Left colon (tissue), 2 donors: ENCODE measurements around the gene MAL. TPM values are rescaled to one million over a fixed set of nuclear protein-coding genes. Genes with fewer than 3 reads are reported as not detected.
"Not testable (repeated sequence)": the region's sequence is repeated elsewhere in the genome, so short reads cannot be mapped to it uniquely, and the experiment has no call there.

Experiments used
- ATAC-seq: fragments of 200-7000 bp; cut with Tn5 transposase; one replicate; pipeline ENCODE4 v1.9.1; 2020; ENCODE audit warnings: mild to moderate bottlenecking, moderate library complexity
- DNase-seq, 2 donors: peaks; one replicate each; pipeline ENCODE4 v3.0.0-alpha.2; 2020
- intact Hi-C, 2 donors: fragments of 100-400 bp; cut with DNase I in 1 of 2; cut with micrococcal nuclease in 1 of 2; formaldehyde crosslinking; loops; one replicate each; pipeline versions ENCODE4 v1.11.2 to v1.14.0; 2022; cut with DNase I, micrococcal nuclease
- total RNA-seq, 2 donors: library from RNA; stranded (reverse); fragmentation: NEBNext Ultra II Directional; extraction: Animal tissue kit (Norgen Biotek cat#: 25700); gene quantifications; one replicate each; pipeline ENCODE4 v1.2.1, GENCODE V29; 2021
- donor health status: DM: no; HTN: no; CAD: no.
- donor health status: DM: yes; HTN: yes; CAD: no.

MAL gene
- total RNA-seq, 2 donors from 2014 or later = 1.6 to 4.2 TPM

DNA sequence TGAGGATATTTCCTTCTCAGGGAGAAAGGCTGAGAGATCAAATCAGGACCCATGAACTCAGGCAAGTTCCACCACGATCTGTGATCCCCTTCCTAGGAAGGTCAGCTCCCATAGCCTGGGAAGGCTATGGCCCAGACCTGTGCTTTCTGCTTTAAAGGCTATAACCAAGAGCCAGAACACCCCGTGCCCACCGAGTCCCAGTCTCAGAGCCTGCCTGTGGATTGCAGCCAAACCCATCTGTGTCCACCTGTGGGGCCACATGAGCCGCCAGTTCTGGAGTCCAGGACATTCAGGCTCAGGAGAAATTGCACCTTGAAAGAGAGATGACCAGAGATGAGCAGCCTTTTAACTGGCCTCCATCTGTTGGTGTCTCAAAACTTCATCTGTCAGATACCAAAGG, 46.9 kb downstream of the MAL start:
- intact Hi-C loops = no loop called here
- ATAC-seq (no peak), DNase-seq (no peak)

DNA sequence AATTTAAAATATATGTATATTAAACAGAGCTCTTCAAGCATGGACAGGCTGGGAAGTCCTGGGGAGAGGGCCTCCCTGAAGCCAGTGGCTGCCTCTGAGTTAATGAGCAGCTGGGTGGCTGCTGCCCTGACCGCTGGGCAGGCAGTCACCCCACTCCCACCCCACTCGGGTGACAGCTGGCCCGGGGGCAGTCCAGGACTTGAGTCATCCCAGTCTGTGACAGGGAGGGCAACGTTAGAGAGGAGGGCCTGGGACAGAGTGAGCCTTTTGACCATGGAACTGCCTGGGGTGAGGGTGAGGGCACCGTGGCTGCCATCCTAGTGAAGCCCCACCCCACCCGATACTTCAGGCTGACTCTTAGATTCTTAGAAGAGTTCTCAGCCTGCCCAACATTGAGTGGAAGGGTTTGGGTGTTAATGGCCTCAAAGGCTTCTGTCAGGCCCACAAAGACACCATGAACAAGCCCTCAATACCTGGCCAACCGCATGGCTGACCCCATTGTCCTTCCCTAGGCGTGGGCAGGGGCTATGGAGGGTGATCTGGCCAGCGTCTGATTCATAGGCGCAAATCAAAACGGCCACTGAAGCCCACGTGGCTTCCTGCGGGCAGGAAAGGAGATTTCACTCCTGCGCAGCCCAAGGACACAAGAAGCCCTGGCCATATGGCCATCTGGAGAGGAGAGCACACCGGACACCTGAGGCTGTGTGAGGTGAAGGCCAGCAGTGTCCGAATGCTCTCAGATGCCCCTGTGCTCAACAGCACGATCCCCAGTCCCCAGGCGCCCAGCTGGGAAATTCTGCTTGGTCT, 48.6 kb downstream of the MAL start:
- no peak for DNase-seq
- intact Hi-C loops = no loop called here
- ATAC-seq = no peak

DNA sequence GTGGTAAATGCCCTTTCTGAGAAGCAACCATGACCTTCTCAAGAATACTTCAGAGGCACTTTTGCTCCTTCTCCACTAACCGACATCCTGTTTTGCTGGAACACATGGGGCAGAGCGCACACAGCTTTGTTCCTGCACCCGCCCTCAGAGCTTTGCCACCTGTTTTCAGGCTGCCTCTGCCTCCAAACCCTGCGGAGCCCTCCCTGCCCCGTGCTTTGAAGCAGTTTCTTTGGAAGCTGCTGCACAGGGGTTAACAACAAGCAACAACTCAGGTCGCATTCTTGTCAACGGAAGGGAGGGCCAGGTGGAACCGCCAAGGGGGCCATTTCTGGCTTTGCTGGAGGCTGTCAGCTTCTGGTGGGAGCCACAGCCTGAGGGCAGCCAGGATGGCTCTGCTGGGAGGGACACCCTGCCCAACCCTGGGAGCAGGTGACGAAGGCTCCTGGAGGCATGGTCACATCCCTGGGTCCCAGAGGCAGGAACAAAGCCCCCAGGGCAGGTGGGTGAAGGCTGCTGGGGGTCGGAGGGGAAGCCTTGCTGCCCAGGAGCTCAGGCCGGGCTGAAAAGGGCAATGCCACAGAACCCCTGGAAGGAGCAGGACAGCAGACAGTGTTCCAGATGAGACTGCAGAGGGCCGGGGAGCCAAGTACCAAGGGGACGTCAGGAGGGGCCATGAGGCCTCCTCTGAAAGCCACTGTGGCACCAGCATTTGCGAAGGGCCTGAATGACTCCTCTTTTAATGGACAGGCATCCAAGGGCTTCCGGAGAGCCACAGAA, 49.3 kb downstream of the MAL start:
- no peak for DNase-seq
- no peak for ATAC-seq
- intact Hi-C loops = no loop called here

DNA sequence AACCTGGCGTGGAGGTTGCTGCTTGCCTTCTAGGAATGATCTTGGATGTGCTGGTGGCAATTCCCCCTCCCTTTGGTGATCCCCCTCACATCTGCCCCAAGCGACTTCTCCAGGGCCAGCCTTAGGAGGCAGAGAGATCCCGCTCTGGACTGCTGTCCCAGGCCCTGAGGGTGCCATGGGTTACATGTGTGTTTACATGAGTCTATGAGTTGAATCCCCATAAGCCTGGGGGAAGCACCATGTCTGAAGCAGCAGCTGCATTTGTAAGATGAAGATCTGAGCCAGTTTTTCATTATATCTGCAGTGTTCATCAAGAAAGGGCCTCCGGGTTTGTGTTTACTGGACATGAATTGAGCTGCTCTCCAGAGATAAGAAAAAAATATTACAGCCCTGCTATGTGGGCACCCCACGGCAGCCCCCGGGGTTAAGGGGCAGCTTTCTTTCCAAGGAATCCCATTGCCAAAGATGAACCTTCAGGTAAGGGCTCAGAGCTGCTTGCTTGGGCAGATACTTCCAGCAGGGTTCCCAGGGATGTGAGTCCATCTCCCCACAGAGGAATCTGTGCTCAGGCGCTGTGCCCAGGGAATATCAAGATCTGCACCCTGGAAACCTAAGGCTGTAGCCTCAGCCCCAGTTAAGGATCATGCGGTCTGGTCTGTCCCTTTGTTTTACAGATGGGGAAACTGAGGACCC, 50.1 kb downstream of the MAL start:
- intact Hi-C loops = no loop called here
- no peak for ATAC-seq
- DNase-seq = no peak

DNA sequence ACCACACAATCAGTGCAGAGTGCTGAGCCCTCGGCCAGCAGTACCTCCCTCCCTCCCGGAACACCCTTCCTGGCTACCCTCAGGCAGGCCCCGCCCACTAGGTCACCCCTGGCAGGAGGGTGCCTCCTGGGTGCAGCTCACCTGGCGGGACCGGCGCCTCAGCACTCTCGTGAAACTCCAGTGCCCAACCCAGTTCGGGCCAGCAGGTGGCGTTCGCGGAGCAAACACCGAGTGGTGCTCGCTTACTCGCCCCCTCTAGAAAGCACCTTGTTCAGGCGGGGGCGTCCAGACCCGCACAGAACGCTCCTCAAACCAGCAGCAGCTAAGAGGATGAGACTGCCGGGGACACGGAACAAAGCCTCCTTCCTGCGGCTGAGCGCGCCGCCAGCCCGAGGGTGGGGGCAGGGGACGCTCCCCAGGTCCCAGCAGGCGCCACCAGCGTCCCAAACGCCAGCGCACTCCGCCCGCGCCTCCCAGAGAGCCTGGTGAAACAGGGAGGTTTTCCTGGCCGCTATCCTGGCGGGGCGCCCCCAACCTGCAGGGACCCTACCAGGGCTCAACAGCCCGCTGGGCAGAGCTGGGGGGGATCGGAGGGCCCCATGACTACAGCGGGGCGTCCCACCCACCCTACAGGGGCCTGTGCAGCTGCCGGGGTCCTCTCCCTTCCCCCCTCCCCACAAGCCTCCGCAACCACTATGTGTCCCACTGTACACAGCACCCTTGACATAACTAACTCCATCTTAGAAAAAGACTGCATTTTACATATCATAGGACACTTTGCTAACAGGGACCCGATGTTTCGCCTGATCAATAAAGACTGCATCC, 51.4 kb downstream of the MAL start:
- ATAC-seq (peak; percentile 96), DNase-seq (peak; percentile 83 to 93)
- intact Hi-C loops = no loop called here

DNA sequence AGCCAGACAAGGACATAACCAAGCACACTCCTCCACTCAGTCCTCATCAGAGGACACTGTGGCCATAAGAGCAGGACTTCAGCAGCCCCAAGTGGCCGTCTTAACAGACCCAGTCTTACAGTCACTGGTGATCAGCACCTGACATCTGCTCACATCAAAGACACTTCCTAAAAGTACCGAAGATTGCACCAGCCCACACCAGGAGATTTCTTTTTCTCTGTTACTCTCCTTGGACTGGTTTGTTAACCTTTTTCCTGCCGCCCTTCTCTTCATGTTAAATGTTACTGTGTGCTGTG, 52.0 kb downstream of the MAL start:
- DNase-seq = no peak
- intact Hi-C loops = no loop called here
- no peak for ATAC-seq

DNA sequence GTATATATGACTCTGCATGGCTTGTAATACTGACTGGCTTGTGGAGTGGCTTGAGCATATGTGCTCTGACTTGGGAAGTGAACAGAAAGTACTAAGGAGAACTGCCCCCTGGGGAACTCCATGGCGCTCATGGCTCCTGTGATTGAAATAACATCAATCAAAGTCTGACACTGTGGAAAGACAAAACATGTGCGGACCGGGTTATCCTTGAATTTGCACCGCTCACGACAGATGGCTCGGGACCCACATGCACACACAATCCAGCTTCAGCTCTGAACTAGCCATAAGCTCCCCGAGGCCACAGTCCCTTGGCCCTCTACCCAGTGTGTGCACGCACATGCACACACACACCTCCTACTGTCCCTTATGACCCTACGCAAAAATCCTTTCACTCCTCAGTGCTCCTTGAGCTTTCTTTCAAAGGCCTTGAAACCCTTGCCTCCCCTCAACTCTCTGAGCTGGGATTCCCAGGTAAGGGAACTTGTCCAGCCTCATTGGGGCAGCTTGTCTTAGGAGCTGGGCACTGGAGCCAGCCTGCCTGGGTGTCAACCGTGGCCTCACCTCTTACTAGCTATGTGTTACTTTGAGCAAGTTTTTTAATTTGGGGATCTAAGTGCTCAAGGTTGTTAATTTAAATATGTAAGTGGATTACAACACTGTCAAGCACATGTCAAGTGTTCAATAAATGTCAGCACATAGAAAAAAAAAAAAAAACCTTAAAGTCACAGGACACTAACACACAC, 52.5 kb downstream of the MAL start:
- intact Hi-C loops = no loop called here
- no peak for ATAC-seq

DNA sequence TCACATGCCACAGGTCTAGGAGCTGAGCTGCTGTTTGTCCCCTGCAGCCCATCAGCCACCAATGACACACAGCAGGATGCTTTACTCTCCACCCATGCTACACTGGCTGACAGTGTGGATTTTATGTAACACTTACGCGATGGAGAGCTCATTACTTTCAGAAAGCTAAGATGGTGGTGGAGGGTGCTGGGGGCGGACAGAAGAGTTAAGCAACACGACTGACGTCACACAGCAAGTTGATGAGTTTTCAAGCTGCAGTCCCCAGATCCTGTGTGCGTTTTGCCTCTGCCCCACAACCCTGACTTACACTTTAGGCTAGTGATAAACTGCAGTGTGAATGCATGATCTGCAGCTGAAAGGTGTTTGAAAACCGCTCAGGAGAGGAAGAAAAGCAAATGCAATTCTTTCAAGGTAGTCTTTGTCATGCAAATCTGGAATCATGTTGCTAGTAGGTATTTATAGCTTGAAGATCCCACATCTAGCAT, 53.7 kb downstream of the MAL start:
- ATAC-seq (no peak), DNase-seq (no peak)
- intact Hi-C loops = no loop called here

More for the DNA sequence above, 52.5 kb downstream of the MAL start:
- DNase-seq = no peak

DNA sequence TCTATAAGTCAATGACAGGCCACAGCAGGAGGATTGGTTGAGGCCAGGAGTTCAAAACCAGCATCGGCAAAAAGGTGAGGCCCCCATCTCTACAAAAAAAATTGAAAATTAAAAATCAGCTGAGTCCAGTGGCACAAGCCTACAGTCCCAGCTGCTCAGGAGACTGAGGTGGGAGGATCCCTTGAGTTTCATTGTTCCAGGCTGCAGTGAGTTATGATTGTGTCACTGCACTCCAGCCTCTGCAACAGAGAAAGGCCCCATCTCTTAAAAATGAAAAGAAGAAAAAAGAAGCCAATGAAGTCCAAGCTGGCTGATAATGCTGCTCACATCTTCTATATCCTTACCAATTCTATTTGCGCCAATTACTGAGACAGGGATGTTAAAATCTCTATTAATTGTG, 57.0 kb downstream of the MAL start:
- ATAC-seq = no peak
- intact Hi-C loops = no loop called here
- DNase-seq = no peak

DNA sequence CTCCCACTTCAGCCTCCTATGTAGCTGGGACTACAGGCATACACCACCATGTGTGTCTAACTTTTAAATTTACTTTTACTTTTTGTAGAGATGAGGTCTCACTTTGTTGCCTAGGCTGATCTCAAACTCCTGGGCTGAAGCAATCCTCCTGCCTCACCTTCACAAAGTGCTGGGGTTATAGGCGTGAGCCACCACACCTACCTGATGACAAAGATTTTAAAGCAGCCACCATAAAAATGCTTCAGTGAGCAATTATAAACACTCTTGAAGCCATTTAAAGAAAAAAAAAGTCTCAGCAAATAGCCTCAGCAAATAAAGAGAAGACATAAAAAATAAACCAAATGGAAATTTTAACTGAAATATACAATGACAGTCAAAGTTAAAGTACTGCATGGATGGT, 60.5 kb downstream of the MAL start:
- ATAC-seq (peak; percentile 84), DNase-seq (no peak)
- intact Hi-C loops = no loop called here

DNA sequence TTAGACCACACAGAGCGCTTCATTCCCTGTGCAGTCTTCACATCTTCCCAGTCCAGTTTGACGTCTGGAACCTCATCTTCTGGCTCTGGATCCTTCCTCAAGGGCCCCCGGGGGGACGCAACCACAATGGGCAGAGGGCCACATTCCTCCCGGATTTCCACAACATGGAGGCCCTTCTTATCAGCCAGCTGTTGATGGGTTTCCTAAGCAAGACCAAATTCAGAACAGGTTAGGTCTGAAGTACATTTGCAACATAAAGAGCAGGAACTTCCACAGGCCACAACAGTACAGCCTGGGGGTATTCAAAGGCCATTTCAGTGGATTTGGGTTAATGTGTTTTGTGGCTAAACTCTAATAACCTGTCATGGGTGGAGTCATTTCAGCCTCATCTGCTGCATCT, 61.9 kb downstream of the MAL start:
- intact Hi-C loops = no loop called here
- ATAC-seq = no peak
- DNase-seq = no peak

DNA sequence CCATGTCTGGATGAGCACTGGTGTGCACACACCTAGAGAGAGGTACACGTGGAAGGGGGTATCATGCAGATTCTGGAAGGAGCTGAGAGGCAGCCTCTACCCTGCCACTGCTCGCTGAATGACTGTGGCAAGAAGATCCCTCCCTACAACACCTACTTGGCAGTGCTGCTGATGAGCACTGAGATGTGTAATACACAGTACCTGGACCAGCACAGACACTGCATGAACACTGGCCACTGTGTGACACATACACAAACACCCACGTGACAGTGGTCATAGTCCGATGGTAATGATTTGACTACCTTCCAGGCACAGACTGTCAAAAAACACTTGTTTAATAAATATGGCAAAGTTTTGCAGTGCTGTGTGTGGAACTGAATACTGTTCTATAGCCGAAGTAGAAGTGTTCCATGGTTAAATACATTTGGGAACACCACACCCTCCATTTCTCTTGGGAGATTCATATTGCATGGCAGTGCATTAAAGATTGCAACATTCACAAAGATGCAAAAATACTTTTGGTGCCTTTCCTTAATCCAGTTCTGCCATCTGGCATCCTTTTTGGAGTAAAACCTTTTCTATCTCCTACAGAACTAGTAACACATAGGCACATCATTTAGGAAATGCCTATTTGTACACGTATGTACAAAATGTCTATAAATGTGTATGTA, 66.5 kb downstream of the MAL start:
- intact Hi-C loops = no loop called here
- DNase-seq = no peak
- ATAC-seq = no peak

DNA sequence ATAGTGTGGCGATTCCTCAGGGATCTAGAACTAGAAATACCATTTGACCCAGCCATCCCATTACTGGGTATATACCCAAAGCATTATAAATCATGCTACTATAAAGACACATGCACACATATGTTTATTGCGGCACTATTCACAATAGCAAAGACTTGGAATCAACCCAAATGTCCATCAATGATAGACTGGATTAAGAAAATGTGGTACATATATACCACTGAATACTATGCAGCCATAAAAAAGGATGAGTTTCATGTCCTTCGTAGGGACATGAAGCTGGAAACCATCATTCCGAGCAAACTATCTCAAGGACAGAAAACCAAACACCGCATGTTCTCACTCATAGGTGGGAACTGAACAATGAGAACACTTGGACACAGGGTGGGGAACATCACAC, 72.8 kb downstream of the MAL start:
- intact Hi-C loops, DNase-seq, ATAC-seq: not testable (repeated sequence)

DNA sequence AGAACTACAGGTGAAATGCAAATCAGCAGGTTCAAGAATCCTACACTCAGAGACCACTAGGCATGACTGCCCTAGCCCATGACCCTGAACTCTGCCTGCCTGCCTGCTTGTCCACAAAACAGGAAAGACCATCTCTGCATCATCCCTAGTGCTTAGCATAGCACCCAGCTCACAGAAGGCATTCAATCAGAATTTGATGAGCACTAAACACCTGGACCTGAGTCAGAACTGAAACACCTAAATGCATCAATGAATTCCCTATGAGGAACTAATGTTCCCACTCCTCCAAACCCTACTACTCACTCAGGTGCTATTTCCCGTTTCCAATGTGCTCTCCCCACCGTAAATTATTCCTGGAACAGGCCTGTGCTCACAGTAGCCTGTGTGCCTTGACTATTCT, 74.4 kb downstream of the MAL start:
- intact Hi-C loops = loop anchor here in 1 of 2 donors (10.0 kb wide), 1 partner anchor 75 kb away; the partner anchor contains the start of gene MAL
- ATAC-seq = no peak
- DNase-seq = no peak
